Prostate gland (tissue), 2 donors: ENCODE data around the gene THEMIS2.

Experiments used
- POLR2A ChIP-seq: fragments of 450-650 bp; IDR thresholded peaks from one replicate; pipeline ENCODE4 v1.6.1; 2016; ENCODE audit warnings: antibody characterized with exemption, mild to moderate bottlenecking
- TF ChIP-seq, protein P1 (sequence below), 4 experiments: fragments of 200-600 bp in 2 of 4; fragments of 450-650 bp in 2 of 4; sonication (generic) in 2 of 4; IDR thresholded peaks; 1 replicate in 3 of 4; 2 replicates in 1 of 4; pipeline ENCODE4 v1.5.1; 2016 to 2019; ENCODE audit warnings: antibody characterized with exemption in 4 of 4, mild to moderate bottlenecking in 2 of 4, moderate library complexity in 2 of 4

DNA sequence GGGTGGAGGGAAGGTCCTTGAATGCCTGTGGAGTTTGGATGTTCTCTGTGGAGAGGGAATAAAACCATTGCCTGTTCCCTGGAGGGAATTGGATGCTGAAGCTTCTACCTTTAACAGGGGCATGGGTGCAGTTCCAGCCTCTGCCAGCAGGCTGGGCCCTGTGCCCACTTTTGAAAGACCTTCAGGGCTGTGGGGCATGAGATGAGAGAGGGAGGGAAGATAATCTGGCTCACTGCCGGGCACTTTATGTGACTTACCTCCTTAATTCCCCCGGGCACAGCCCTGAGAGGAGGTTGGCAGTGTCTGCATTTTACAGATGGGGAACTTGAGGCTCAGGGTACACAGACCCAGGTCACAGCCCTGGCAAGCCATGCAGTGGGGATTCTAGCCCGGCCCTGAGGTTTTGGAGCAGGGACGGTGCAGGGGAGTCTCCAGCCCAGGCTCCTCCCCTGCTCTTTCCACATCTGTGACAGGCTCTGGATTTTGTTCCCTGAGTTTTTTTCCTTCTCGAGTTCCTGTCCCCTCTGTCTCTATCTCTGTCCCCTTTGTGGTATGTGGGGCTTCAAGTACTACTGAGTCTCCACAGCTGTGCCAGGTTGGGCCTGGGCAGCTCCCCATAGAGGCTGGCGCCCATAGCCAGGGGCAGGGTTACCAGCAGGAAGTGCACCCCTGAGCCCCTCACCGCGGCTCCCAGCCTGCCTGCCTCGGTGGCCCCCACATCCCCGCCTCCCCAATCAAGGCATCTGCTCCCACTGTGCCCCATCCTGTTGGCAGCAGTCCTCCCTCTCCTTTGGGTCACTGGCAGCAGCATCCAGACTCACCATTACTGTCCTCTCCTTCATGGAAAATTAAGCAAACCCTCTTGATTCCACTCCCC, 14.0 kb upstream of the THEMIS2 start:
- TF ChIP-seq, protein P1, sequence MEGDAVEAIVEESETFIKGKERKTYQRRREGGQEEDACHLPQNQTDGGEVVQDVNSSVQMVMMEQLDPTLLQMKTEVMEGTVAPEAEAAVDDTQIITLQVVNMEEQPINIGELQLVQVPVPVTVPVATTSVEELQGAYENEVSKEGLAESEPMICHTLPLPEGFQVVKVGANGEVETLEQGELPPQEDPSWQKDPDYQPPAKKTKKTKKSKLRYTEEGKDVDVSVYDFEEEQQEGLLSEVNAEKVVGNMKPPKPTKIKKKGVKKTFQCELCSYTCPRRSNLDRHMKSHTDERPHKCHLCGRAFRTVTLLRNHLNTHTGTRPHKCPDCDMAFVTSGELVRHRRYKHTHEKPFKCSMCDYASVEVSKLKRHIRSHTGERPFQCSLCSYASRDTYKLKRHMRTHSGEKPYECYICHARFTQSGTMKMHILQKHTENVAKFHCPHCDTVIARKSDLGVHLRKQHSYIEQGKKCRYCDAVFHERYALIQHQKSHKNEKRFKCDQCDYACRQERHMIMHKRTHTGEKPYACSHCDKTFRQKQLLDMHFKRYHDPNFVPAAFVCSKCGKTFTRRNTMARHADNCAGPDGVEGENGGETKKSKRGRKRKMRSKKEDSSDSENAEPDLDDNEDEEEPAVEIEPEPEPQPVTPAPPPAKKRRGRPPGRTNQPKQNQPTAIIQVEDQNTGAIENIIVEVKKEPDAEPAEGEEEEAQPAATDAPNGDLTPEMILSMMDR (IDR thresholded peaks at IDR 0.05) = peak; percentile 76 to 95 (median 85)
- TF ChIP-seq POLR2A = no peak
